ENCODE results near the gene NUAK2. TPM values are rescaled to one million over a fixed set of nuclear protein-coding genes. Genes with fewer than 3 reads are reported as not detected.

Gene NUAK2
- total RNA-seq, 1 experiment from 2014 or later, result 1.0 TPM

DNA sequence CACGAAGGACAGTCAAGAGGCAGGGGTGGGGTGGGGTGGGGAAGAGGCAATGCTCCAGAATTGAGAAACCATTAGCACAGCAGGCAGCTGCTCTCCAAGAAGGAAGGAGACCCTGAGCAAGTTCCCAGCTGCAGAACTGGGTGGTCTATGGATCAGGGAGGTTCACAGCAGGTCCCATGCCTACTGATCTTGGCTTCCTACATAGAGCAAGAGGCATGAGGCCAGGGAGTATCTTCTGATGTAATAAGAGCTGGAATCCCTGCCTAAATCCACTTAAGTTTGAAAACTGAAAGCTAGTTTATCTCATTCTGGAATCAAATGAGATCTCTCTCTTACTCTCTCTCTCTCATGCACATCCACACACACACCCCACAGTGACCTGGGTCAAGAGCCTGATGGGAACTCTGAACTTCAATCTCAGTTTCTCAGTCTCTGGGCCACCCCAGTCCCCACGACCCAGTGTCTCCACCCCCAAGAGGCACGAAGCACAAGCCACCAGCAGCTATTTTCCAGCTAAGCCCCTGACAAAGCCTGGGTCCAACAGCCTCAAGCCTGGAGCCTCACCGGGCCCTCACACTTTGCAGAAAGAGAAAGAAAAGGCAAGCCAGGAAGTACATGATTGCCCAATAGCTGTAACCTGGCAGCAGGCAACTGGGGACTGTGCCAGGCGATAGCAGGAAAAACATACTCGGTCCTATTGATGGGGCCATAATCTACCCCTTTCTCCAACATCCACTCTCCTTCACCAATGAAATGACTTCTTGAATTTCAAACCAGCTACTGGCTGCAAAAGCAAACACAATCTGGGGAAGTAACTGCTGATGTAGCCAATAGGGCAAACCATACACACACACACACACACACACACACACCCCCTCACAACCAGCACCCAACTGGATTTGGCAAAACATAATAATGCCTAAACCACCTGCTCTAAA lies 2.2 kb downstream of the NUAK2 start:
- DNase-seq (ENCODE audit: low spot score), result peak; percentile 87

DNA sequence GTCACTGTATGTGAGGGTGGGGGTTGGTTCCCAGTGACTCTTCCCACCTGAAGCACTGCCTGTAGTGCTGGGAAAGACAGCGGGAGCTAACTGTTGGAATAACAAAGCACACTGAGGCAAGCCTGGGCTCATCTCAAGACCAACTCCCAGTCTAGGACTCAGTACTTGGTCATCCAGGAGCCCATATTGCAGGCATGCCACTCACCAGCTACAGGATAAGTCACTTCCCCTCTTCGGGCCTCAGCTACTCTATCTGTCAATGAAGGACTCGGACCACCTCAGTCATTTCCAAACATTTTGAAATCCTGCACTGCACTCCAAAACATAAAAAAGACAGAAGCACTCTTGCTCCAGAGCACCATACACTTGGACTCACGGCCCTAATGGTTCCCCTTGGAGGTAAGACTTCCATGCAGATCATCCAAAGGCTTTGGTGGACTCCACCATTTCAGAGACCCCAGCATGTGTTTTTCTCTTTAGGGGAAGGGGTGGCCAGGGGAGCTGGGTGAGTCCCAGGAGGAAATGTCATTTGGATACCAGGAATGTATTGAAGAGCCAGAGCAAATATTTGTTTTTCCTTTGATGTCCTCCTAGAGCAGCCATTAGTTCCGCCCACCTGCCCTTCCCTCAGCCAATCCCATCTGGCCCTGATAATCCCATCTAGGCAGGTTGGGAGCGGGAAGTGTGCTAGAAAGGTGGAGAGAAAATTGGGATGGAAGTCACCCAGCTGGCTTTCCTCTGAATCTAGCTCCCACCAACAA lies 3.1 kb downstream of the NUAK2 start:
- DNase-seq (ENCODE audit: low spot score), result no peak

DNA sequence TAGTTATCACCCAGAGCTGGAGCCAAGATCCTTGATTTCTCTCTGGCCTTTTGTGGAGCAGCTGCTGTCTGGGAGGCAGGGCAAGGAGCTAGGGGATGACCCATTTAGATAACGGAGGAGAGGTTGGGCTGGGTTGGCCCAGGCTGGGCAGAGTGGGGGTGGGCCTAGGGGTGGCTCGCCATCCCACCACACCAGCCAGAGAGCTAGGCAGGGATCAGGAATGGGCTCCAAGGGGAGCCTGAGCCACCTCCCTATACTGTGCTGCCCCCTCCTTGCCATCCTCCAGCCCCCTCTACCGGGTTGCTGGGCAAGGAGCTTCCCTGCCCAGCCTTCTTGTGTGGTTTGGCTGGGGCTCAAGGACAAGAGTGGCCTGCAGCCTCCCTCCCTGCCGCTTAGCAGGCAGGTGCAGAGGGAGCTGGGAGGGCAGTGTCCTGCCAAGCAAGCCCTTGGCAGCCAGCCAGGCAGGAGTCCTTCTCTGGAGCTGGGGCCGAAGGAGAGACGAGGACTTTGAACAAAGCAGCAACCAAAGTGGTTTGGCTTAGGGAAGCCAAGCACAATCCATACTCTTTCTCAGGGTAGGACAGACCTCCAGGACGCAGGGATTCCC lies 4.1 kb downstream of the NUAK2 start:
- DNase-seq (ENCODE audit: low spot score), result peak; percentile 54

DNA sequence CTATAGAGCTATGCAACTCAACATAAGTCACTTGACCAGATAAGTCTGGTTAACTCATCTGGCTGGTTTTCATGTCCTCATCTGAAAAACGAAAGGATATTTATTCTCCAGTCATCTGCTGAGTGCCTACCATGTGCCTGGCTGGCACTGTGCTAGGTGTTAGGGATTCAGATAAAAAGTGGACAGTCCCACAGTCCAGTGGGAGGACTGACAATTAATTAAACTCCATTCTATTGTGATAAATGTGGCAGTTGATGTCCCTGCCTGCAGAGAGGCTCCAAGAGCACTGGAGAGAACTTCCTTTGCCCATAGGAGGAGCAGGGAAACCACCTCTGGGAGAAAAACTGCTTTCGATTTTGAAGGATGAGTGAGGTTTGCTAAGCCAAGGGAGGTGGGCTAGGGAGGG lies 5.4 kb downstream of the NUAK2 start:
- no peak for DNase-seq (ENCODE audit: low spot score)

DNA sequence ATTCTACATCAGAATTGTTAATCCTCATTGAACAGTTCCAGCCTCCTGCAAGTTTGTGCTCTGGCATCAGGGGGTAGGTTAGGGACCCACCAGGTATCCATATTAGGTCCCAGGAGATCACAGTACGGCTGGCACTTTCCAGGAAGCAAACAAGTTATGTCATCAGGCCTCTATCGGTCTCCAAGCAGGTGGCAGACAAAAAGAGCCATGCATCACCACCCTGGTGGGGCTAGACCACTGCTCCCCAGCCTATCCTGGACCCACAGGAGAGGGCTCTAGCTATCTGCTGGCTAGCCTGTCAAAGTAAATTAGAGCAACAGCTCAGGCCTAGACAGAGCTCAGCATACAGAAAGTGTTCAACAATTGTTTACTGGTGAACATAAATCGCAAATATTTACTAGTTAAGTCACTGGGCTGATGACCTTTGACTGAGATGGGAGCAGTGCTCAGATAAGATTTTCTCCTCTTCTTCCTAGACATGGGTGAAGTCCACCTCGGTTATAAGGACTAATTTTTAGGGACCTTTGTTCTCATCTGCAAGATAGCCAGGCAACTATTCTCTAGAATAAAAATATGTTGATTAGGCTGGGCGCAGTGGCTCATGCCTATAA lies 6.4 kb downstream of the NUAK2 start:
- no peak for DNase-seq (ENCODE audit: low spot score)

DNA sequence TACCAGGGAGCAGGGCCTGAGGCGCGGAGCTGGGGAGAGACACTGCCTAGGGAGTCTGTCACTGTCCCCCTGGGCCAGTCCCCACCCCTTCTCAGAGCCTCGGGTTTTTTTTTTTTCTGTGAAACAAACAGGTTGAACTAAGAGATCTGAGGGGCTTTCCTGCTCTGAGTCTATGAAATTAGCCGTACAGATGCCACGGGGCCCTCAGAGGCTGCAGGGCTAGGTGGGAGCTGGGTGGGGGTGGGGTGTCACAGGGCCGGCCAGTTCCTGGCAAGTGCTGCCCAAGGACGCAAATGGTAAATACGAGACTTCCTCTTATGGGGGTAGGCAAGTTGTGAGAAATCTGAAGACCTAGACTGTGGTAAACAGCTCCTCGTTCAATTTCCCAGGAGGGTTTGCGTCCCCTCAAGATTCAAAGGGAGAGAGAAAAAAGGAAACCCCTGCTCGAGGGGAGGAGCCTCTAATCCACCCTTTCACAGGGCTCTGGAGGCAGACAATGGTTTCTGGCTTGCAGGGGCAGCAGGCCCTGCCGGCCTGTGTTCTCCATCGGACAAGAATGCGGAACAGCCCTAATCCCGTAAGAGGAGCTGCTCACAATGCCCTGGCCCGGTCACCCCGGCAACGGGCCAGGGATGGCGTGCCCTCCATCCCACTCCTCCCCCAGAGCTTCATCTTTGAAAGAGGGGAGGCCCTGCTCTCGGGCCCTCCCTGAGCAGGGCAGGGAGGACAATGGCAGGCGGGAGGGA lies 7.8 kb downstream of the NUAK2 start:
- no peak for DNase-seq (ENCODE audit: low spot score)

DNA sequence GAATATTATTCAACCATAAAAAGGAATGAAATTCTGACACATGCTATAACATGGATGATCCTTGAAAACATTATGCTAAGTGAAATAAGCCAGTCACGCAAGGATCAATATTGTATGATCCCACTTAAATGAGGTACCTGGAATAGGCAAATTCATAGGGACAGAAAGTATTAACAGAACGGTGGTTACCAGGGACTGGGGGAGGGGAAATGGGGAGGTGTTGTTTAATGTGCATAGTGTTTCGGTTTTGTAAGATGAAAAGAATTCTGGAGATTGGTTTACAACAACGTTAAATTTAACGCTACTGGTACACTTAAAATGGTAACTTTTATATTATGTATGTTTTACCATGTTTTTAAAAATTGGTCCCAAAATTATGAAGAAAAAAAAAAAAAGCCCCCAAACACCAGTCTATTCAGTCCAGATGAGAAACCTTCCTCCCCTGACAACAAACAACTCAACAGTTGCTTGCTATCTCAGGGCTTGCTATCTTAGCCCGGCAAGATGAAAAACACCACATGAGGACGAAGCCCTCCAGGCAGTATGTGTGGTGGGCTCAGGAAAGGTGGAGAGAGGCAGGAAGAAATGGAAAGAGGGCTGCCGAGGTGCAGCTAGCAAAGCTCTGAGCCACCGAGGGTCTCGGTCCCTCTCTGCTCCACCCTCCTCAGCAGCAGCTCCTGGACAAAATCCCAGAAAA lies 8.5 kb downstream of the NUAK2 start:
- DNase-seq (ENCODE audit: low spot score), result no peak

DNA sequence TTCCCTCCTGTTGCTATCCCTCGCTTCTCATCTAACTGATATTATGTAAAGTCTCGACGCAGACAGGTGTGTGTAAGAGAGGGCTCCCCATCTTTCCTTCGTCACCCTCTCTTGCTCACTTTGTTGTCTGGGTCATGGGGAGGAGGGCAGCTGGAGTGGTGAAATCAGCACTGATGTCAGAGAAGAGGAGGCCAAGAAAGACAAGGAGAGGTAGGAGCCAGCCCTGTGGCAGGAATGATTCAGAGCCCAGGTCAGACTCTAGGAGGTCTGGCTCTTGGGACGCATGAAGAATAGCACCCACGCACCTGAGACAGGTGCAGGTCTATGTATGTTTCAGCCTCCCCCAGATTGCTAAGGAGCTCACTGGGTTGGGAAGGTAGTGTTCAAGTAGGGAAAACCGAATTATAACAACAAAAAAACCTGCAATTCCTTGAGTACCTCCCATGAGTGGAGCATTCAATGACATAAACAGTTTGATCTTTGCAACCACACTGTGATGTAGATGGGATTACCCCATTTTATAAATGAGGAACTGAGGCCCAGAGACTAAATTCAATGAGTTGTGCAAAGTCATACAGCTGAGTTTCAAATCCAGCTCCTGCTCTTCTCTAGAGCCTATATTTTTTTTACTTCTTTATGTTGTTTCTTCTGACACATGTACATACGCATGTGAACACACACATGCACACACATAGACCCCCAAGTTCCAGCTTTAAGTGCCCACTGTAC lies 10.4 kb downstream of the NUAK2 start:
- DNase-seq (ENCODE audit: low spot score), result no peak

DNA sequence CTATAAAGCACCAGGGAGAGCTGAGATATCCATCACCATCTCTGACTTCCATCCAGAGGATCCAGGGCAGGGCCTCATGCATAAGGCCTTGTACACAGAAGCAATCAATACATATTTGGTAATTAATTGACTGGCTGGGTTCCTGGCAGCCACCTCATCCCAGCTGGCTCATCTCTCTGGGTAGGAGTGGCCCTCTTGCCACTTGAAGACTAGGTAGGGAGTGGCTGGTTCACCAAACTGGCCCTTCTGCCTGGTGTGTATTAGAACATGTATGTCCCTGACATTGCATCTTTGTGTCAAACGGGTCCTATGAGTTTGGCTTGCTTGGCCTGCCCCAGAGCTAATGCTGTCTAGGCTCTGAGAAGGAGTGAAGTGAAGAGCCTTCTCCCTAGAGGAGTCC lies 11.8 kb downstream of the NUAK2 start:
- DNase-seq (ENCODE audit: low spot score), result no peak

DNA sequence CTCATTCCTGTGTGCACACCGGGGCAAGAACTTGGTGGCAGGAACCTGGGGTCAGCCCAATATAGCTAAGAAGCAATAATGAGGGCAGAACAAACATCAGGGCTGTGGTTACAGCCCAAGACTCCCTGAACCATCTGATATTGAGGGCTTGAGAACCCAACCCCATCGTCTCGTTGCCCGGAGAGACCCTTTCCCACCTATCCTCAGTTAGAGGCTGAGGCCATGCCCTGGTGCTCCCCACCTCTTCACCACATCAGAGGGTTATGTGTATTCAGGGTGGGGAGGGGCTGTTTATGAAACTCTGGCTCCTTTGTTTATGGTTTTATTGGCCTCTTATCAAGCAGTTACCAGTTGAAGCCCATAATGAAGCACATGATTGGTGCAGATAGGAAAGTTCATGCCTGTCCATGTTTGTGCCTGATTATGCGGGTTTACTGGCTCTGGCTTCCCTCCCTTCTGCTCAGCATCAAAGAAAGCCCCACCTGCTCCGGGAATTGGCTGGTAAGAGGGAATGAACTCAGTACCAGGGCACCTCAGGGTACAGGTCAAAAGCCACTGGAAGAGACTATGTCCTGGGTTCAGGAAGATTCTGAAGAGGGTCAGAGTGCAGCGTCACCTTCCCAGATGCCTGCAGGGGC lies 14.5 kb downstream of the NUAK2 start:
- DNase-seq (ENCODE audit: low spot score), result no peak

DNA sequence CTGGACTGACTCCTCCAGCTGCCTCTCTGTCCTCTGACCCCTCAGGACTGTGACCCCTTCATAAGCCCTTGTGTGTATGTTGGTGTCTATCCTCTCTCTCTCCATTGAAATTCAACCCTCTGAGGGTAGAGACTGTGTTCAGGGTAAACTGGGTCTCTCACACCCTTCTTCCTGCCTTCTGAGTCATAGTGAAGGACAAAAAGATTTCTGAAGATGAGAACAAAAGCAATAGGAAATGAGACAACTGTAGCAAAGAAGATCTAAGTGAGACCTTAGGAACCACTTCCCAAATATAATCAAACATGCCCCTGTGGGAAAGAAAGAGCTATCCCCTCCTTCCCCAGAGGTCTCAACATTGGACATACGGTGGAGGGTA lies 16.9 kb downstream of the NUAK2 start:
- no peak for DNase-seq (ENCODE audit: low spot score)

DNA sequence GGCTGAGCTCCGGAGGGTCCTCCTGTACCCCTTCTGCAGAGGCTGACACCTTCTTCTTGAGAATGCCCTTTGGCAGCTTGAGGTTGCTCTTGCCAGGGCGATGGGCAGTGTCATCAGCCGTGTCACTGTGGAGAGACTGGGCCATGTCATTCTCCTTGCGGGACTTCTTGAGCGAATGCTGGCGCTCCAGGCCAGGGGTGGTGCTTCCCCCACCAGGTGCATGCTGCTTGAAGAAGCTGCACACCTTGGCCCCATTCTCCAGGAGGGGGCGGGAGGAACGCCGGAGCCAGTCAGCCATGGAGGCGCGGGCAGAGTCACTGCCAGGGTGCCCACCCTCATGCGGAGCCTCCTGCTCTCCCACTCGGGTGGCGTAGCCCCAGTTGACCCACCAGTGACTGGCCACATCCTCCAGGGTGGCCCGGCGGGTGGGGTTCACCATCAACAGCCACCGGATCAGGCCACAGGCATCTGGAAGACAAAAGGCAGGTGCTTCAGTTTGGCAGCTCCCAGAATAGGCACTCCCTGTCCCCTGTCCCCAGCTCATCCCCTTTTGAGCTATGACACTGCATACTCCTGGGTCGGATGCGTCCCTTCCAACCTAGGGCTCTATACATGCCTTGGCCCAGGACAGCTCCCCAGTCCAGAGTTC lies 17.4 kb downstream of the NUAK2 start:
- DNase-seq (ENCODE audit: low spot score), result no peak

DNA sequence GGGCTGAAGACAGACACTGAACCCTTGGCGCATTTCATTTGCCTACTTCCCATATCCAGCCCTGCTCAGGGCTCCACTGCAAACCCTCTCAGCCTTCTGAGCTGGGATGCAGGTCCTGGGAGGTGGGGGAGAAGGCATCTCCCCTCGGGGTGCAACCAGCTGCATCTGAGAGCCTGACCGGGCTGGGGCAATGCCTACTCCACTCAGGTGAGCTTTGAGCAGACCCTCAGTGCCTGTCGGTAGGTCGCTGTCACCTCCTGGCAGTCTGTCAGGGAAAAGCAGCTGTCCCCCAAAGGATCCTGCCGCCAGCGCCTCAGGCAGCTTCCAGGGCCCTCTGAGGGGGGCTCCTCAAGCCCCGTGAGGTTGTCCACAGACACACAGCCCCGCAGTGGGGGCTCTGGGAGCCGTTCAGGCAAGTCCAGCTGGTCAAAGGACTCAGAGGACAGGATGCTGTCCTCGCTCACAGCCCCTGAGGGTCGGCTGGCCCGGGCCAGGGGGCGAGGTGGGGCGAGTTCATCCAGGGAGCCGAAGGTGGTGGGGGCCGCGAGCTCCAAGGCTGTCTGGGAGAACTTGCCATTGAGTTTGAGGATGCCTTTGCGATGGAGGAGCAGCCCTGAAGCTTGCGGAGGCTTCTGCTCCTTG lies 18.2 kb downstream of the NUAK2 start:
- DNase-seq (ENCODE audit: low spot score), result no peak

DNA sequence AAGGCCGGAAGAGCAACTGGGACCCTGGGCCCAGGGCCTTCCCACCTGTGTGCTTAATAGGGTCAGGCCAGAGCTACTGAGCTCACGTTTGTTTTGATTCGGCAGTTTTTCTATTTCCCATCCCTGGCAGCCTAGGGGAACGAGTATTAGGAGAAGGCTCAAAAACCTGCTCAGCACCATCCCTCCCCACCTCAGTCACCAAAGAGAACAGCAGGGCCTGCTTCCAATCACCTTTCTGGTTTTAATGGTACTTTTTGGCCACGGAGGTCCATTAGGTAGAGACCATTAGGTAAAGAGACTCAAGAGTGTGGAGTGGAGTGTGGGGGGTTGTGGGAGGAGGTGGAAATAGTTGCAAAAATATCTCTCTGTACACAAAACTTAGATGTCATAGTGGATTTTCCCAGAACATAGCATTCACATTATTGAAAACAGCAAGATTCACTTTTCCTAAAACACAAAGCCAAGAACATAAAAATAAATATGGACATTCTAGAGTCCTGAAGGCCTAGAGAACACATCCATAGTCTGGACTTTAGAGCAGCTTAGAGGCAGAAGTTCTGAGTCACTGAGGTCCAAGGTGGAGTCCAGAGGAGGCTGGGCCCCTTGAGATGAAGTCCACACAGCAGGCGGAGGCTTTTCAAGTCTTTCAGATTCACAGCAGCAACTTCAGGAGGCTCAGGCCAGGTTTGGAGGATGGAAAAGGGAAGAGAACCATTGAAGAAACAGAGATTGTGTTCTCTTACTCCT lies 19.5 kb downstream of the NUAK2 start:
- DNase-seq (ENCODE audit: low spot score), result no peak

DNA sequence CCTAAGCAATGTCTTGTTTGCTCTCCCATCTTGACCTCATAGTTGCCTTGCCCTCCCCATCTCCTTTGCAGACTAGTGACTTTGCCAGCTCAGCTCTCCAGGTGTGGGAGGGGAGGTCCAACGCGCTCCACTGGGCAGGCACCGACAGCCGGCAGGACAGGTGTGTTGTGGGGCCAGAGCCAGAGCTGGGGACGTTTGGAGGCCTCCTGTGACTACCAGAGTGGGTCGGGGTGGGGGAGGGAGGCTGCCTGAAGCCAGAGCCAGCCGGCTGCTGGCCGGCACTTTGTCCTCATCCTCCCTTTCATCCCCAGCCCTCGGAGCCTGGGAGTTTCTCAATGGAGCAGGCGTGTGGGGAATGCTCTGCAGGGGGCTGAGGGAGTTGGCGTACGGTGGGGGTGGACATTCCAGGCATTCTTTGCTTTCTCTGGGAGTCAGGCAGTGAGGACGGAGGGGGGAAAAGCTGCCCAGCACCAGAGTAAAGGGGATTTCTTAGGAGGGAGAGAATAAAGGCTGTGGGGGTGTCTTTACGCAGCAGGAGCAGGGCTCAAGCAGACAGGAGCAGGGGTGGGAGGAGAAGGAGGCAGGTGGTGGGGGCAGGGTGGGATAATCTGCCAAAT lies 20.2 kb downstream of the NUAK2 start:
- peak; percentile 82 for DNase-seq (ENCODE audit: low spot score)

DNA sequence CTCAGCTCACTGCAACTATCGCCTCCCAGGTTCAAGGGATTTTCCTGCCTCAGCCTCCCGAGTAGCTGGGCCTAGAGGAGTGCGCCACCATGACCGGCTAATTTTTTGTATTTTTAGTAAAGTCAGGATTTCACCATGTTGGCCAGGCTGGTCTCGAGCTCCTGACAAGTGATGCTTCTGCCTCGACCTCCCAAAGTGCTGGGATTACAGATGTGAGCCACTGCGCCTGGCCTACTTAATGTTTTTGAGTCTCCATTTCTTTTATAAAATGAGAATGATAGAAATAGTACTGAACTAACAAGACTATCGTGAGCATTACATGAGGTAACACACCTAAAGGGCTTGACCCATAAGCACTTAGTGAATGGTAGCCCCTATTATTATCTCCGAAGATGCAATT lies 21.4 kb downstream of the NUAK2 start:
- DNase-seq (ENCODE audit: low spot score), result no peak

DNA sequence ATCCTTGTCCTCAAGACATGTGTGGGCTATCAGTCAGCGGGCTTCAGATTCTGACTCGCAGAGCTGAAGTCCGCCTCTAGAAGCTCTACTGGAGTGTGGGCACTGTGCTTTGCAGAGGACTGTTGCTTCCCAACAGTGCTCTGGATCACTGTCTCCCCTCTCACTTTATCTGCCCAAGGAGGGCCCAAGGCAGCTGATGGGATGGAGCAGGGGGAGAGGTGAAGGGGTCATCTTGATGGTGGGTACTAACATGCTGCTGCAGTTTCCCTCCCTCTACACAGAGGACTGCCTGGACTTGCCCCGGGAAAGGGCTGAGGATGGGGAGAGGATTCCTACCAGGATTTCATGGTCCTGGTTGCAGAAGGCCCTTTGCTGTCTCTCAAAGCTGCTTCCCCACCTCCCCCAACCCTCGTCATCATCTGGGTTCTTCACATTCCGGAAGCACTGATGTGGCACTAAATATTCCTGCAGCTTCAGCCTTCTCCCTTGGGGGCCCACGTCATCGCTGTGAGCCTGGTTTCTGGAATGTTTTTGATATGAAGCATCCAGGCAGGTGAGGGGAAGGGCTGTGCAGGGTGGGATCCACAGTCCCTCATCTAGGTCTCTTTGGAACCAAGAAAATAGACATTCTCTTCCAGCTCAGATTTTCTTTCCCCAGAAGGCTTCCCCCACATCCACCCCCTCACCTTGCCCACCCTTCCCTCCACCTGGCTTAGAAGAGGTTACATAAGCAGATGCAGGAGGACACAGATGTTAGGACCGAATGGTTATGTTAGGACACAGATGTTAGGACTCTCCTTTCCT lies 23.2 kb downstream of the NUAK2 start:
- DNase-seq (ENCODE audit: low spot score), result peak; percentile 90
